ENCODE results near the gene SLC9A7. TPM values are rescaled to one million over a fixed set of nuclear protein-coding genes. Genes with fewer than 3 reads are reported as not detected.
"Not testable (repeated sequence)": the region's sequence is repeated elsewhere in the genome, so short reads cannot be mapped to it uniquely, and the experiment has no call there.

The SLC9A7 gene
- total RNA-seq, 1 donor from 2014 or later, result 5.5 TPM

DNA sequence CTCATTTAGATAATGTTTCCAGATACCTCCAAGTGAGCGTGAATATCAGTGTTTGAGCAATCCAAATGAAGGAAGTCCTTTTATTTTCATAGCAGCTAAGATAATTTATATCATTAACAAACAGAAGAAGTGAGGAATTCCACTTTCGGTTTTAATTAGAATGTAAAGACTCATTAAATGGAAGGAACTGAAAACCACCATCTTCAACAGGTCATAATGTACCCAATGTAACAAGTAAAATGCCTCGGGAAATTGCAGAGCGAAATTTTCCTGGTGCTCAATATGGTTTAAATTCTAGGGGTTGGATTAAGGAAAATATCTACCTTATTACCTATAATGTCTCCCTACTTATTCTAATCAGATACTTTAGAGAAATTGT is 33.9 kb upstream of the SLC9A7 start:
- peak overlapping the region in 1 of 2 donors; percentile 8 for H3K27ac ChIP-seq
- TF ChIP-seq, protein P1, sequence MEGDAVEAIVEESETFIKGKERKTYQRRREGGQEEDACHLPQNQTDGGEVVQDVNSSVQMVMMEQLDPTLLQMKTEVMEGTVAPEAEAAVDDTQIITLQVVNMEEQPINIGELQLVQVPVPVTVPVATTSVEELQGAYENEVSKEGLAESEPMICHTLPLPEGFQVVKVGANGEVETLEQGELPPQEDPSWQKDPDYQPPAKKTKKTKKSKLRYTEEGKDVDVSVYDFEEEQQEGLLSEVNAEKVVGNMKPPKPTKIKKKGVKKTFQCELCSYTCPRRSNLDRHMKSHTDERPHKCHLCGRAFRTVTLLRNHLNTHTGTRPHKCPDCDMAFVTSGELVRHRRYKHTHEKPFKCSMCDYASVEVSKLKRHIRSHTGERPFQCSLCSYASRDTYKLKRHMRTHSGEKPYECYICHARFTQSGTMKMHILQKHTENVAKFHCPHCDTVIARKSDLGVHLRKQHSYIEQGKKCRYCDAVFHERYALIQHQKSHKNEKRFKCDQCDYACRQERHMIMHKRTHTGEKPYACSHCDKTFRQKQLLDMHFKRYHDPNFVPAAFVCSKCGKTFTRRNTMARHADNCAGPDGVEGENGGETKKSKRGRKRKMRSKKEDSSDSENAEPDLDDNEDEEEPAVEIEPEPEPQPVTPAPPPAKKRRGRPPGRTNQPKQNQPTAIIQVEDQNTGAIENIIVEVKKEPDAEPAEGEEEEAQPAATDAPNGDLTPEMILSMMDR (IDR thresholded peaks at IDR 0.05), result no peak
- no peak overlapping the region for H3K4me3 ChIP-seq
- DNase-seq (ENCODE audit: low spot score in 2 of 2), result no peak
- no peaks in the 10 kb centered on the region for H3K36me3 ChIP-seq
- H3K4me1 ChIP-seq, result no peaks in the 10 kb centered on the region
- H3K9me3 ChIP-seq, result no peaks in the 10 kb centered on the region
- no peaks in the 10 kb centered on the region for H3K27me3 ChIP-seq
- intact Hi-C loops (cut with DNase I), result no loop called here

DNA sequence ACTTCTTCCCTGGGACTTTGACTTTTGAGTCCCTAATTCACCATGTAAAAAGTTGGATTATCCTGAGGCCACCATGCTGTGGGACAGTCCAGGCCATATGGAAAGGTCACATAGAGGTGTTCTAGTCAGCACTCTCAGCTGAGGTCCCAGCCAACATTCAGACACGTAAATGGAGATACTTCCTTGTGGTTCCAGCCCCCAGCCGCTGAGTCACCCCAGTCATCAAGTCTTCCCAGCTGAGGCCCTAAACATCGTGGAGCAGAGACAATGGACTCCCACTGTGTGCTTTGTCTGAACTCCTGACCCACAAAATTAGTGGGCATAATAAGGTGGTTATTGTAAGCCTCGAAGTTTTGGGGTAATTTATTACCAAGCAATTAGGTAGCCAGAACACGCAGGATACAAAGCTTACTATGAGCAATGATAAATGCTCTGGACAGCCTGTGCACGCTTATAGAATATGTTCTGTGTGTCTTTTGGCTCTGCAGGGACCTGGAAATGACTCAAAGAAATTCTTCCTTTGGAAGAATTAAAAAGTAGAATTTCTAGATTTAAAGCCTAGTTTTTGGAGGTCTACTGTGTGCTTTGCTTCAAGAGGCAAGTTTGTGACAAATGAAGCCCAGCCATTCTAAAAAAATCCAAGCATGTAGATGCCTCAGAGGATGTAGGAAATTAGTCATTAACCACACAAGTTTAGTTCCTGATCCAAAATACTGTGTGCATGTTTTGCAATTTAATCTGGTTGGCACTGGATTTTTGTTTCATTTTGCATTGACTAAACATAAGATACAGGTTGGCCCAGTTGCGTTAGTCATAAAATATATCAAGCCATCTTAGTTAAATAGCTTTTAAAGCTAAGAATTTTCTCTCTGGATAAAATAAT is 33.2 kb upstream of the SLC9A7 start:
- intact Hi-C loops (cut with DNase I), result no loop called here
- TF ChIP-seq, protein P1 (IDR thresholded peaks at IDR 0.05), result no peak
- no peak overlapping the region for H3K4me3 ChIP-seq

DNA sequence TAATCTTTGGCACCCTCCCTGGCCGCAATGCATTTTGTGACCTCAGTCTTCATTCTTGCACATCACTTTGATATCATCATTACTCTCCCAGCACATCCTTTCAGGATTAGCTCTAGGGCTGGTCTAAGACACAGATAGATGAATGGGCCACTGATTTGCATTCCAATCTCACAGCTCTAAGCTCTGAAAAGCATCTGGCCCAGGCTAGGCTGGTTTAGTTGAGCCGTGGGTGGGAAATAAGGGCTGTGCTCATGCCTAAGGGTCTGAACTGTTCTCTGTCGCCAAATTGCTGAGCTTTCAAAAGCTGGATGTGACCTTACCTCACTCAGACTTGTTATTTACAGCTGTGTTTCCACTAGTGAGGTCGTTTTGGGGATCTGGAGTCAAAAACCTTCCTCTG is 30.0 kb upstream of the SLC9A7 start:
- intact Hi-C loops (cut with DNase I), result no loop called here
- H3K4me1 ChIP-seq, result no peaks in the 10 kb centered on the region
- no peaks in the 10 kb centered on the region for H3K27me3 ChIP-seq
- no peak for DNase-seq (ENCODE audit: low spot score in 2 of 2)
- no peaks in the 10 kb centered on the region for H3K36me3 ChIP-seq
- H3K4me3 ChIP-seq, result no peak overlapping the region
- TF ChIP-seq, protein P1 (IDR thresholded peaks at IDR 0.05), result no peak
- no peaks in the 10 kb centered on the region for H3K9me3 ChIP-seq
- H3K27ac ChIP-seq, result no peak overlapping the region

More for the DNA sequence above, 33.2 kb upstream of the SLC9A7 start:
- peak in 1 of 2 donors; percentile 68 for DNase-seq (ENCODE audit: low spot score in 2 of 2)
- no peaks in the 10 kb centered on the region for H3K4me1 ChIP-seq
- no peaks in the 10 kb centered on the region for H3K27me3 ChIP-seq
- H3K36me3 ChIP-seq, result no peaks in the 10 kb centered on the region
- no peaks in the 10 kb centered on the region for H3K9me3 ChIP-seq
- peak overlapping the region; percentile 52 to 58 for H3K27ac ChIP-seq

DNA sequence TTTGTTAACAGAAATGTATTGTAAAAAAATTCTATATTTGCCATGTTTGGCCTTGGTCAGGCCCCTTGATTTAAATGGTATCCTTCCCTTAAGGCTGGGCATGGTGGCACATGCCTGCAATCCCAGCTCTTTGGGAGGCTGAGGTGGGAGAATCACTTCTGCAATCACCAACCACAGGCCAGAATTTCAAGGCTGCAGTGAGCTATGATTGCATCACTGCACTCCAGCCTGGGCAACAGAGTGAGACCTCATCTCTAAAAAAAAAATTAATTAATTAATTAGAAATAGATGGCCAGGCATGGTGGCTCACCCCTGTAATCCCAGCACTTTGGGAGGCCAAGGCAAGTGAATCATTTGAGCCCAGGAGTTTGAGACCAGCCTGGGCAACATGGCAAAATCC is 25.5 kb upstream of the SLC9A7 start:
- H3K36me3 ChIP-seq; H3K27ac ChIP-seq; H3K27me3 ChIP-seq; DNase-seq (ENCODE audit: low spot score in 2 of 2); intact Hi-C loops (cut with DNase I); H3K9me3 ChIP-seq; H3K4me1 ChIP-seq; H3K4me3 ChIP-seq: not testable (repeated sequence)

DNA sequence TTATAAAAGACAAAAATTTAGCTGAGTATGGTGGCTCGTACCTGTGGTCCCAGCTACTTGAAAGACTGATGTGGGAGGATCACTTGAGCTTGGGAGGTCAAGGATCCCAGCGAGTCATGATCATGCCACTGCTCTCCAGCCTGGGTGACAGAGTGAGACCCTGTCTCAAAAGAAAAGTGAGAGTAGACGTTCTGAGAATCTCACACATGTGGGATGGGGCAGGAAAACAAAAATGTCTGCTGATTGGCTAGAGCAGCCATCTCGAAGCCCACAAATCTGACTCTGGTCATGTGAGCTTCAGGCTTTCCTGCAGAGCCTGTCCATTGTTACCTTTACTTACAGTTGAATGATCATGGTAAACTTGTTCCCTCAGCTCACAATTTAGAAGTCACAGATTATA is 23.1 kb upstream of the SLC9A7 start:
- no peak for DNase-seq (ENCODE audit: low spot score in 2 of 2)
- TF ChIP-seq, protein P1 (IDR thresholded peaks at IDR 0.05), result no peak
- Histone ChIP-seq H3K27ac (no peak overlapping the region), H3K4me3 (no peak overlapping the region), H3K4me1 (no peaks in the 10 kb centered on the region), H3K9me3 (no peaks in the 10 kb centered on the region), H3K27me3 (no peaks in the 10 kb centered on the region), H3K36me3 (no peaks in the 10 kb centered on the region)
- intact Hi-C loops (cut with DNase I), result no loop called here

DNA sequence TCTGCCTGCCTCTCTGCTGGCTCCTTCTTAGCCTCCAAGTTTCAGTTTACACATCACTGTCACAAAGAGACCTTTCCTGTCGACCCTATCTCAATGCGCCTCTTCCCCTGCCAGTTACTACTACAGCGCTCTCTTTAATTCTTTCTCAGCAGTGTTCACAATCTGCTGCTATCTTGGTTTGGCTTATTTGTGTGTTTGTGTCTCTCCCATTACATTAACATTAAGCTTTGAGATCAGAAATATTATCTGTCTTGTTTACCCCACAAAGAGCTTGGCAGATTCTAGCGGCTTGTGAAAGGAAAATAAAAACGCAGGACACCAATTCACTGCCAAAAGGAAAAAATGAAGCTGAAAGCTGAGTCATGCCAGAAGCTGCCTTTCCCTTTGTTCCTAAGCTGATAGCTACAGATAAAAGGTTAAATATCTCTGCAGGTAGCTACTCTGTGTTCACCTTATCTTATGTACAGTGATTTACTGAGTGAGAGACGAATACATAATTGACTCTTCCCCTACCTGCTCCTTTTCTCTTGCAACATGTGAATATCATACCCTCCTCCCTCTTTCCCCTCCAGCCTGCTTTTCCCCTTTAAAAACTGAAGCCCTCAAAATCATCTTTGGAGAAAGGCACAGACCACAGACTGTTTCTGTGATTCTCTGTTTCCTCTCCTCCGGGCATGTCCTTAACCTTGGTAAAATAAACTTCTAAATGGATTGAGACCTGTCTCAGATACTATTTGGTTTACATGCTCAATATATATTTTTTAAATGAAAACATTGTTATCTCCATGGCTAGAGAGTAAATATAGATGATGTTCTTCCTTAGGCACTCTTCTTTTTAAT is 19.3 kb upstream of the SLC9A7 start:
- Histone ChIP-seq H3K36me3 (no peaks in the 10 kb centered on the region), H3K27ac (no peak overlapping the region), H3K4me3 (no peak overlapping the region), H3K4me1 (no peaks in the 10 kb centered on the region), H3K27me3 (no peaks in the 10 kb centered on the region), H3K9me3 (no peaks in the 10 kb centered on the region)
- DNase-seq (ENCODE audit: low spot score in 2 of 2), result no peak
- TF ChIP-seq, protein P1 (IDR thresholded peaks at IDR 0.05), result no peak
- intact Hi-C loops (cut with DNase I), result no loop called here

All from ascending aorta (tissue), 2 donors.